Measurements from ENCODE around the gene SFT2D3.

Gene SFT2D3

DNA sequence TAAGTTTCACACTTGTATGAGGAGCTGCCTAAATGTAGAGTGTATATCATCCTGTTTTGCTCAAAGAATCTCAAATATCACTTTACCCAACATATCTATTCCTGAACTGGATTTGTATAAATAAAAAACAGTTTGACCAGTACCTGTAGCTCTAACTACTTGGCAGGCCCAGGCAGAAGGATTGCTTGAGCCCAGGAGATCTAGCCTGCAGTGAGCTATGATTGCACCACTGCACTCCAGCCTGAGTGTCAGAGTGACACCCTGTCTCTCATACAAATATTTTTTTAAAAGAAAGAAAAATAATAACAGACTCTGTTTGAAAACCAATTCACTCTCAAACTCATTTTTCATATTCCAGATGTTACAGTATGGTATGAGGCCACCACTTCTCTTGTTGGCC, 18.2 kb upstream of the SFT2D3 start:
- no peak for DNase-seq

DNA sequence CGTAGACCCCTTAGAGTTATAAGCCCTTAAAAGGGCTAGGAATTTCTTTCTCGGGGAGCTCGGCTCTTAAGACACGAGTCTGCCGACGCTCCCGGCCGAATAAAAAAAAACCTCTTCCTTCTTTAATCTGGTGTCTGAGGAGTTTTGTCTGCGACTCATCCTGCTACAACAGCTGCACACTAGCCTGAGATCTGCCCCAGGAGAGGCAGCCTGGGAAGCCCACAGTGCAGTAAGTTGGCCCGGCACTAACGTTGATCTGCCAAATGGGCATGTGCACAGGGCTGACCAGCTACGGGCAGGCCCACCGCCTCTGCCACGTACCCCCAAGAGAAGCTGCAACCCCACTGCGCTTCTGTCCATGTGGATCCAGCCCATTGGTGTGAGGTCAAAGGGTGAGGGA, 17.5 kb upstream of the SFT2D3 start:
- DNase-seq: no peak

GRCh38 chr2:127685410-127686080, 15.8 kb upstream of the SFT2D3 start:
- DNase-seq: no peak

DNA sequence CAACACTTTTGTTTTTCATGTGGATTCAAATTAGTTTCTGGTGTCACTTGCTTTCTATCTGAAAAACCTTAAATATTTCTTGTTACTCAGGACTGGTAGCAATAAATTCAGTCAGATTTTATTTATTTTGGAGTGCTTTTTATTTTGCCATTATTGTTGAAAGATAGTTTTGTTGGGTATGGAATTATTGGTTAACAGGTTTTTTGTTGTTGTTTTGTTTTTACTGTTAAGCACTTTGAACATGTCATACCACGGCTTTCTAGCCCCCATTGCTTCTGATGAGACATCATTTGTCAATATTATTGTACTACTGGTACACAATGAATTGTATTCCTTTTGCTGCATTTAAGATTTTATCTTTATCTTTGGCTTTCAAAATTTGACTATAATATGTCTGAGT, 12.9 kb upstream of the SFT2D3 start:
- DNase-seq: no peak

DNA sequence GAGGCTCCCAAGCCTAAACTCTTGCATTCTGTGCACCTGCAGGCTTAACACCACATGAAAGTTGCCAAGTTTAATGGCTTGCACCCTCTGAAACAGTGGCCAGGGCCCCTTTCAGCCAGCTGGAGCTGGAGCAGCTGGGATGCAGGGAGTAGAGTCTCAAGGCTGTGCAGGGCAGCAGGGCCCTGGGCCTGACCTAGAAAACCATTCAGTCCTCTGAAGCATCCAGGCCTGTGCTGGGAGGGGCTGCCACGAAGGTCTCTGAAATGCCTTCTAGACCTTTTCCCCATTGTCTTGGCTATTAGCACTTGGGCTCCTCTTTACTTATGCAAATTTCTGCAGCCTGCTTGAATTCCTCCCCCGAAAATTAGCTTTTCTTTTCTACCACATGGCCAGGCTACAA, 10.6 kb upstream of the SFT2D3 start:
- DNase-seq: no peak

- no peak for DNase-seq
Observed at GRCh38 chr2:127694986-127695385, 6.3 kb upstream of the SFT2D3 start.

DNA sequence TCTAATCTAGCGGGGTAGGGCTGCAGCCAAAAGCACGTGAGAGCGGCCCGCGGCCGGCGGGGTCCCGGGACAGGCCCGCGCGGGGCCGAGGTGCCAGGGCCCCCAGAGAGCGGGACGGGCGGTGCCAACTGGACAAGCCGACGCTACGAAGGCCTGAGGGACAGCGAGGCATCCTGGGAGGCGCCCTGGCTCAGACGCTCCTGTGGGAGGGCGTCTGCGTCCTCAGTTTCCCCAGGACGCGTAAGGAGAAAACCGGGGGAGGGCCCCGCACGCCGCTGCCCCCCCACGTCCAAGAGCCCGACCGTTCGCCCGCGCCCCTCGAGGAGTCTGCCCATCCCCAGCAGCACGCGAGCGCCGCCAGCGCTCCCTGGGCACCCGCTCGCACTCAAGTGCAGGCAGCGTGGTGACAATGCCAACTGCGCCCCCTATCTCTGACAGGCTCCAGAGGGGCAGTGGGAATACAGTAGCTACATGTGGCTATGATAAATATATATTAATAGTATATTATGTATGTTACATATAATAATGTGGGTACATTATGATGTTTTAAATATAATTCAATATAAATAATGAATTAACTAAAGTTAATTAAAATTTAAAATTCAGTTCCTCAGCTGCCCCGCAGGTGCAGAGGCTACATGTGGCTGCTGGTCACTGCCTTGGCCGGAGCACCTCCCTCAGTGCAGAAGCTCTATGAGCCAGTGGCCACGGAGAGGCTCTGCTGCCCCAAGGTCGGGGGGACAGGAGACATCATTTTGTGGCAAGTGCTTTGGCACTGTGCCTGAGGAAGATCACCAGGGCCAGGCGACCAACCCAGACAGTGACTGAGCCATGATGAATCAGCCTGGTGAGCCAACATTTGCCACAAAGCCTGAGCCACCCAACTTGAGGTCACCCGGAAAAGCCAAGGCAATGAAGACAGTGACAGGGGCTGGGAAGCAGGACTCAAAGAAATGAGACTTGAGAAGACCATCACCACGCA, 5.5 kb upstream of the SFT2D3 start:
- peak; percentile 9 to 58 (median 31) for DNase-seq

- DNase-seq: no peak
Observed at GRCh38 chr2:127697482-127698180, 3.7 kb upstream of the SFT2D3 start.

DNA sequence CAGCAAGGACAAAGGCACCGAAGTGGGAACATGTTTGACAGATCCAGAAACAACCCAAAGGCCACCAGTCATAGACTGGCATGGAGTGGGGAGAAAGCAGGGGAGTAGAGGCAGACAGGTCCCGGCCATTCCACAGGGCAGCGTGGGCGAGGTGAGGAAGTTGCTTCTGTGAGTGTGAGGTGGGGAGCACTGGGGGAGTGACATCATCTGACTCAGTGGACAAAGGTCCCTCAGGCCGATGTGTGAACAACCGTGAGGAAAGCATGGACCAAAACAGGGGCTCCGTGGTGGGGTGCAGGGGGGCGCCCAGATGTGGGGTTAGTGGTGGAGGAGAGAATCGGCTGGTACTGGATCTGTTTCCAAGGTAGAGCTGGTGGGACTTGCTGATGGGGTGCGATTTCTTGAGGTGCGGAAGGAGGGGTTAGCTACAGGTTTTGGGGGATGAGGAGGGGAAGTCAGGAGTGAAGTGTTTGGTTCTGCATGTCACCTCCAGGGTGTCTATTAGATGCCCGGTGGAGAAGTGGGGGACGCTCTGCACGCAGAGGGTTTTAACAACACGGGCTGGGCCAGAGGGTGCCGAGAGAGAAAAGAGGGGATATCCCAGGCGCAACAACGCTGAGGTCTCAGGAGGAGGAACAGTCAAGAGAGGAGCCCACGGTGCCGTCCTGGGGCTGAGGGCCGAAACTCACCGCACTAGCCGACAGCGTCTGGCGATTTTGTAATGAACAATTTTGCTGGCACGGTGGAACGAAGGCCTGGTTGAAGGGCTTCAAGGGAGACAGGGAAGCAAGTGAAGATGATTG, 2.5 kb upstream of the SFT2D3 start:
- DNase-seq: no peak

DNA sequence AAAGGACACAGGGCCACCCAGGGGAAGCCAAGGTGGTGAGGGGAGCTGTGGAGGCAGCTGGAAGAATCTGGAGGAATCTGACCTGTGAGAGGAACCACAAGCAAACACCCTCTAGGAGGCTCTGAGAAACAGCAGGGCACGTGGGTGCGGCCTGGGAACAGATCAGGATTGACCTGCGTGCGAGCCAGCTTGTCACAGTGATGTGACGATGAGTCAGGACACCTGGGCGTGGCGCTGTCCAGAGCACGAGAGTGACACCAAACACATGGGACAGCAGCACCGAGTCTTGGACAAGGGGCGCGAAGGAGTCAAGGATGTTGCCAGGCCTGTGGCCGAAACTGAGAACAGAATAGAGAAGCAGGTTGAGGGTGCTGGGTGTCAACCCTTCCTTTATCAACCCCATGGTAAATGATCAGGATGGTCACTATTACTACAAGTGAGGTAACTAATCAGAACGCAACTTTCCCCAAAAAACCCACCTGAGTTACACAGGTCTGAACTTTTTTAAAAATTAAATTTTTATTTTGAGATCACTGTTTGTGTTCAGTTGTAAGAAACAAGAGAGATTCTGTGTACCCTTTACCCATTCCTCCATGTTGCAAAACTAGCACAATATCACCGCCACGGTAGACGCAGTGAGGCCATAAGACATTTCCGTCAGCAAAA, 637 bp upstream of the SFT2D3 start:
- peak in 1 of 6 experiments; percentile 30 for DNase-seq

DNA sequence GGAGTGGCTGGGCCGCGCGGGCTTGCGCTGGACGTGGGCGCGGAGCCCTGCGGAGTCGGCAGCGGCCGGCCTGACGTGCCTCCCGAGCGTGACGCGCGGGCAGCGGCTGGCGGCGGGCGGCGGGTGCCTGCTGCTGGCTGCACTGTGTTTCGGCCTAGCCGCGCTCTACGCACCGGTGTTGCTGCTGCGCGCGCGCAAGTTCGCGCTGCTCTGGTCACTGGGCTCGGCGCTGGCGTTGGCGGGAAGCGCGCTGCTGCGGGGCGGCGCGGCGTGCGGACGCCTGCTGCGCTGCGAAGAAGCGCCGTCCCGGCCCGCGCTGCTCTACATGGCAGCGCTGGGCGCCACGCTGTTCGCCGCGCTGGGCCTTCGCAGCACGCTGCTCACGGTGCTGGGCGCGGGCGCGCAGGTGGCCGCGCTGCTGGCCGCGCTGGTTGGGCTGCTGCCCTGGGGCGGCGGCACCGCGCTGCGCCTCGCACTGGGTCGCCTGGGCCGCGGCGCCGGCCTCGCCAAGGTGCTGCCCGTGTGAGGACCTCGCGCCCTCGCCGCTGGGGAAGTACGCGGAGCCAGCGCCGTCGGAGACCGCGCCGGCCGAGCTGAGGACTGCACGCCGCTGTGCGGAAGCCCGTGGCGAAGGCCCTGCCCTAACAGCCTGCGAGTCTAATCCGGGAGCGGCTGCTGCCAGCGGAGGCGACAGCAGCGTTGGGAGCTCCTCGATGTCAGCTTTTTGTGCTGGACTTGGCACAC, 526 bp downstream of the SFT2D3 start:
- DNase-seq: peak; percentile 63 to 92 (median 82)

DNA sequence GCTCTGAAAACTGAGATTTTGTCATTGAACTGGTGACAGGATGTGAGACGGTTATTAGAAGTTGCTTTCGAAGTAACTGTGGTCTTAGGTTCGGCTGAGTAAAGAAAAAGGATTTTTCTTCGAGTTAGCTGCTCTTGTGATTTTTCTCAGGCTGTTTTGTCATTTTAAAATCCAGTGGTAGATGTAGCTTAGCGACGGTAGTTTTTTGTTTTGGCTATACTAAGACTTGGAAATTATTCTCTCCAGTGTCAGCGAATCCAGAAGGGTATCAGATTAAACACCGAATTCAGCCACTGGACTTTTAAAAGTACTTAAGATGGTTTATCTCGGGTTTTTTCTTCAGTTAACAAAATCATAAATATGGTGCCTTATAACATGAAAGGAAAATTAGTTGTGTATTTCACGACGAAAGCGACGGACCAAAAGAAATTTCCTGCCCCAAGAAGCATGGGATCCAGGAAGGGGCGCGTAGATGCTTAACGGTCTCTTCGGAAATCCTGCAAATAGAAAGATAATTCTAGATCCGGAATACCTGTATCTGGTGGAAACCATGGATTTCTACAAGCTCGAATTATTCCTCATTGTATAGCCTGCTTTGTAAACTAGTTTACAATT, 1.2 kb downstream of the SFT2D3 start:
- no peak for DNase-seq

DNA sequence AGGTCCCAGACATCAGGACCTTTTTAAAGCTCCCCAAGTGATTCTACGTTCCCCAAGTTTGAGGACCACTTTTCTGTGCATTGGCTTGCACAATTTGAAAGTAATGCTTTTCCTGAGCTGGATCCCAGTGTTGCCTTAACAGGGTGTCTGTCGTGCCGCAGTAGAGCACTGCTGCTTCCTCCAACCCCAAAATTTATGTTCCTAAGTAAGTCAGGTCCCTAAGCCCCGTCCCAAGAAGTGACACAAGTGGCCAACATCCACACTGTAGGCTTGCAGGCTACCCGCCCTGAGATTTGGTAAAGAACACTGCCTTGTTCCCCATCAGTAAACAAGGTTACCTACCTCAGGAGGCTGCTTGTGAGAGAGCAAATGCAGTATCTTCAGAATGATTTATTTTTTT, 2.0 kb downstream of the SFT2D3 start:
- DNase-seq: no peak

DNA sequence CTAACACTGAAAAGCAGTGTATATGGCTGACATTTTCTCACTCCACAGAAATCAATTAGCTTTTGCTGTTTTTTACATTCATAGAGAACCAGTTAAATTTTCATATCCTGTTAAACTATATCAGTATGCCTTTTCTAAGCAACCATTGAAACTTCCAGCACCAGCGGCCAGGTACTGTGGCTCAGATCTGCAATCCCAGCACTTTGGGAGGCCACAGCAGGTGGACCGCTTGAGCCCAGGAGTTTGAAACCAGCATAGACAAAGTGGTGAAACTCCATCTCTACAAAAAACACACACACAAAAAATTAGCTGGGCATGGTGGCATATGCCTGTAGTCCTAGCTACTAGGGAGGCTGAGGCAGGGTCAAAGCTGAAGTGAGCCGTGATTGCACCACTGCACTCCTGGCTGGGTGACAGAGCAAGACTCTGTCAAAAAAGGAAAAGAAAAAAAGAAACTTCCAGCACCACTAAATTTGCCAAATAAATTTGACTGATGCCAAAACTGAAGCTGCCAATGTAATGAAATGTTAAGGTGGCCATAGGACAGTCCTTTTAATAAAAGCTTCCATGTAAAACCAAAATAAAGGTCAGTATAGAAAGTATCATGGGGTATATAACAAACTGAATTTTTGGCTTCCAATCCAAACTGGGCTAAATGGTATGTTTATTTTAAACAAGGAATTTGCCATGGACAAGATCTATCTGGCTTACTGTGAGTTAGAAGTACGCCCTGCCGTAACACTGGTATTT, 3.5 kb downstream of the SFT2D3 start:
- DNase-seq: no peak

DNA sequence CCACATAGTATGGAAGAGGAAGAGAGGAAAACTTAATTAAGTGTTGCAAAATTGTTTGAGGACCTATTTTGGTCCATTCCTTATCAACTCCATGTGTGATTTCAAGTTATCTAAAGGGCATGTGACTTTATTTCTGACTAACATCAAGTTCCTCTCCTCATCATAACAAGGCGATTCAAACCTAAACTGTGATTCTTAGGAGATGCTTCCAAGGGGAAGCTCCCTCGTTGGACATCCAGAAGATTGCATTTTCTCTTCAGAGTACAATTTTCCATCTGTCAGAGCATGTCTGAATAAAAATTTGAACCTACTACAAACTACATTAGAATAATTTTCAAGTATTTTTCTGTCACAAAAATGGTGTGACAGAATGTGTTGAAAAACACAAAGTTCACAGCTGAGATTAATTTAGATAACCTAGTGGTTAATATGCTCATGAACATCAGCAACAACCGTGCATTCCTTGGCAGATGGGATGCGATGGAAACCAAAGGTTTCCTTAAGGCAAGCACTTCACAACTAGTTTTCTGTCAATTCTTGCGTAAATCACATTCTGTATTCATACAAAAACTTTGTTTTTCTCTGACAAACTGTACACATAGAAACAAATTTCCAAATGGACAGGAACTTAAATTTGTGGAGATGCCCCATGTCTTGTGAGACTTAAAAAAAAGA, 4.2 kb downstream of the SFT2D3 start:
- DNase-seq: no peak

- no peak for DNase-seq
Observed at GRCh38 chr2:127706215-127706990, 5.1 kb downstream of the SFT2D3 start.

- no peak for DNase-seq
Observed at GRCh38 chr2:127707890-127708648, 6.8 kb downstream of the SFT2D3 start.

DNA sequence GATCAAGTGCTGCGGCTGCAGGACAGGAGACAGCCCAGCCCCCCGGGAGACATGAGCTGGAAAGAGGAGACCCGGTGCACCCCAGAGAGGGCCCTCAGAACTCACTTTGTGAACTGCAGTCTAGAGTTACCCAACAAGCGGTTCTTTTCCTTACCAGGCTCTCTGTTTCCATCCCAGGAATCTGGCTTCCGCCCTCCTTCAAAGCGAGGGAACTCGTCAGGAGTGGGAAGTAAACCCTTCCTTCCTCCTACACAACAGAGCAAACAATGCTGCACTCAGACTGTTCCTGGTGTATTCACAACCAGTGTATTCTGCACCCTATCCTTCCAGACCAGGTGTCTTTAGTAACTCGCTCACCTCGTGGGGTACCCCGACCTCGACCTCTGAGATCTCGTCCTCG, 8.0 kb downstream of the SFT2D3 start:
- DNase-seq: no peak

All from stimulated activated naive CD4-positive, alpha-beta T cell (primary cell).